Measurements from ENCODE around the gene RFX4.

- no peak for TF ChIP-seq POLR2AphosphoS5 (IDR thresholded peaks at IDR 0.05; ENCODE audit: low read depth)
- TF ChIP-seq GABPA (IDR thresholded peaks at IDR 0.05; ENCODE audit: low read depth) = no peak
- TF ChIP-seq CTCF (IDR thresholded peaks at IDR 0.05; ENCODE audit: insufficient read depth, low read length) = no peak
- no peak for TF ChIP-seq REST (IDR thresholded peaks at IDR 0.05; ENCODE audit: insufficient replicate concordance, low read depth)
- TF ChIP-seq SPI1 (IDR thresholded peaks at IDR 0.05; ENCODE audit: borderline replicate concordance, low read depth) = no peak
These were observed 1.6 kb downstream of the RFX4 start for GRCh38 chr12:106584104-106585064.

All from HL-60 (cell line).